Fibroblast of skin of right biceps (primary cell): Measurements from ENCODE around the gene CFAP69.
A peak's percentile ranks its signal among the peaks of the same experiment; 100 is the strongest.
"Not testable (repeated sequence)": the region's sequence is repeated elsewhere in the genome, so short reads cannot be mapped to it uniquely, and the experiment has no call there.

Experiments
- DNase-seq: peaks from one replicate; pipeline ENCODE4 v3.0.0-alpha.2; 2013

Gene CFAP69

GRCh38 chr7:90232430-90232829, 12.5 kb upstream of the CFAP69 start:
- peak; percentile 14 for DNase-seq

DNA sequence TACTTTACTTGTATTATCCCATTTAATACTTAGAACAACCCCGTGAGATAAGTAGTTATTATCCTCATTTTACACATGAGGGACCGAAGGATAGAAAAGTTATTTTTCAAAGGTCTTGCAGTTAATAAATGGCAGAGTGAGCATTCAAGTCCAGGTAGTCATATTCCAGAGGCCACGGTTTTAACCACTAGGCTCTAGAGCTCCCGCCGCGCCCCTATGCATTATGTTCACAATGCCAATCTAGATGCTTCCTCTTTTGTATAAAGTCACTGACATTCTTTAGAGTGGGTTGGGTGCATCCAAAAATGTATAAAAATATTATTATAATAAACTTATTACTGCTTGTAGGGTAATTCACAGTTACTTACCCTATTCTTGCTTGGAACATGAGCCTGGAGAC, 11.4 kb upstream of the CFAP69 start:
- no peak for DNase-seq

GRCh38 chr7:90236721-90237289, 8.2 kb upstream of the CFAP69 start:
- DNase-seq, result no peak

DNA sequence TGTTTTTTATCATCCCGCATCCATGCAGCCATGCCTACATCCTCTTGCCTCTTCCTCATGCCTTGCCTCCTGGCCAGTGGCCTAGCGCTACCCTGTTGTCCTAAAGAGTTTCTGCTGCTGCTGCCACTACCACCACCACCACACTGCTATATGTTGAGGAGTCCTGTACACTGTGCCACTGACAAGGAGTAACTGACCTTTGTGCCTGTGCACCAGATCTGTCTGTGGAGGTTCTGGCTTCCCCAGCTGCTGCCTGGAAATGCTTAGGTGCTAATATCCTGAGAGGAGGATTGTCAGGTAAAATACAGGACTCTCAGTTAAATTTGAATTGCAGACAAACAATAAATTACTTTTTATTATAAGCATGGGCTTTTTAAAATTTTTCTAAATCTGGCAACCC, 7.0 kb upstream of the CFAP69 start:
- DNase-seq, result no peak

DNA sequence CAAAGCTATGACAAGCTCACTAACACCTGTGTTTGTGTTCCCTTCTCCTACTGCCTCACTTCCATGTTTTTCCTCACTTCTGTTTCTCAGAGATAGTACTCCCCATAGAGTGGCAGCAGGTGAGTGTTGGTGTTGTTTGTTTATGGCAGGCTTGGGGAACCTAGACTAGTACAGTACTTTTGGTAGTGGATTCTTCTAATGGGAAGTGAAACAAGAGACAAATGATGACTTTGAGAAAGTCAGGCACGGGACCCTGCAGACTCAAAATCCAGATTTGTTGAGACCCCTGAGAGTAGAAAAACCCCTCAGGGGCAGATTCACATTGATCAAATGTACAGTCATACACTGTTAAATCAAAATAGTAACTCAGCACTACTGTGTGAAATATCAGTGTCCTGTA, 6.4 kb upstream of the CFAP69 start:
- DNase-seq, result no peak

DNA sequence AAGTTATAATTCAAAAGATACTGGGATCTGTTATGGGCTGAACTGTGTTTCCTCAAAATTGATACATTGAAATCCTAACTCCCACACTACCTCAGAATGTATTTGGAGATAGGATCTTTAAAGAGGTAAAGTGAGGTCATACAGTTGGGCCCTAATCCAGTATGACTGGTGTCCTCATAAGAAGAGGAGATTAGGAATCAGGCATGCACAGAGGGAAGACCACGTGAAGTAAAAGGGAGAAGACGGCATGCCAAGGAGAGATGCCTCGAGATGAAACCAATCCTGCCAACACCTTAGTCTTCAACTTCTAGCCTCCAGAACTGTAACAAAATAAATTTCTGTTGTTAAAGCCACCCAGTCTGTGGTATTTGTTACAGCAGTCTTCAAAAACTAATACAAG, 5.9 kb upstream of the CFAP69 start:
- no peak for DNase-seq

DNA sequence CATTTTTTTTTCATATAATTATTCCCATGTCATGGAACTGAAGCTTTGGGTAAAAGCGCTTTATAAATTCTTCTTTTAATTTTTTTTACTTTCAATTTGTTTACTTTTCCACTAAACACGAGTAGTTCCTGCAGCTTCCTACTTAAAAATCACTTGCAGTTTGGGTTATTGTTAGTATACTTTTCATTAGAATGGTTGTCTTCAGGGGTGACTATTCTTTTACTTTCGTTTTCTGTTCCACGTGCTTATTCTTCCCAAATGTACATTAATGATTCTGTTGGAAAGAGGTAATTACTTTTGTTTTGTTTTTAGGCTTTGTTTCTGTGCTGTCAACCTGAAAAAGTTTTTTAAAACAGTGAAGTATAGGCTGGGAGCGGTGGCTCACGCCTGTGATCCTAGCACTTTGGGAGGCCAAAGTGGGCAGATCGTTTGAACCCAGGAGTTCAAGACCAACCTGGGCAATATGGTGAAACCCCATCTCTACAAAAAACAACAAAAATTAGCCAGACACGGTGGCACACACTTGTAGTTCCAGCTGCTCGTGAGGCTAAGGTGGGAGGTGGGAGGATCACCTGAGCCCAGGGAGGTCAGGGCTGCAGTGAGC, 5.2 kb upstream of the CFAP69 start:
- no peak for DNase-seq

DNA sequence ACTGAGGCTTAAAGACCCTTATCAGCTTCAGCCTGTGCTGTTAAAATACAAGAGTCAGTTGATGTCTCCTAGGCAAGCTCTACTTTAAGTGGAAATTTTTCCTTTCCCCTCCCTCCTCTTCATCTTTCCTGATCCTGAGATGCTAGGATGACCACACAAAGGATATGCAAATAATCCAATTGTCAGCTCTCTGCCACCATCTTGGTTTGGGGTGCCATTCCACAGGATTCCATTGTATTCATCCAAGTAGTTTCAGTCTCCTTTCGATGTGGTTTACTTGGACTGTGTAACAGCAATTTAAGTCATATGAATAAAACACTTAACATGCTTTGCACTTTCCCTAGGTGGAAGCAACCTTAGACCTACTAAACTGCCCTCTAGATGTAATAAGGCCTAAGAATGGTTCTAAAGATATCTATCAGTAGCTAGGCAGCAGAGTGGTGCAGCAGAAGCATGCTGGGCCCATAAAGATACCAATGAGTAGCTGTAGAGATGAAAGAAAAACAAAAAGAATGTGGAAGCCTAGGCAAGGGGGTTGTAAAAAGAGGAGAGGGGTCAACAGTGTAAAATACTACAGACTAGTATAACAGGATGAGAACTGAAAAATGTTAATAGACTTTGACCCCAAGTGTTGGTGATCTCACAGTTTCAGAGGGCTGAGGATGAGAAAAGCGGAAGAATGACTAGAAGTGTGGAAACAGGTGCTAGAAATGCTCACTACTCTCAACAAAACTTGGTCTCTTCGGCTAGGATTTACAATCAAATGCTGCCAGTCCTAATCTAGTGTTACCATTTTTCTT, 2.4 kb upstream of the CFAP69 start:
- DNase-seq, result no peak

- no peak for DNase-seq
Measured at GRCh38 chr7:90243556-90243955, 1.4 kb upstream of the CFAP69 start.

- no peak for DNase-seq
Measured at GRCh38 chr7:90244565-90244908, 437 bp upstream of the CFAP69 start.

DNA sequence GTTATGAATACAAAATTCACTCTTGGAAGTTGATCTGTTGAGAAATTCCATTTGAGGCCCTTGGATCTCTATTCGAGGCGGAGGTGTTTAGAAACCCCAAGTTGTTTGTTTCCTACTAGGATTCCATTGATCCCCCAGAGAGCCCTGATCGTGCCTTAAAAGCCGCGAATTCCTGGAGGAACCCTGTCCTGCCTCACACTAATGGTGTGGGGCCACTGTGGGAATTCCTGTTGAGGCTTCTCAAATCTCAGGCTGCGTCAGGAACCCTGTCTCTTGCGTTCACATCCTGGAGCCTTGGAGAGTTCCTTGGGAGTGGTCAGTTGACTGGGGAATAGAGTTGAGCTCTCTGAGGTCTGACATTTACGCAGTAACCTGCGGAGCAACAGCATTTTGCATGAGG, 1.2 kb downstream of the CFAP69 start:
- DNase-seq, result peak; percentile 69

- DNase-seq, result no peak
Measured at GRCh38 chr7:90248706-90249105, 3.7 kb downstream of the CFAP69 start.

GRCh38 chr7:90250601-90251303, 5.8 kb downstream of the CFAP69 start:
- peak; percentile 89 for DNase-seq

- DNase-seq, result peak; percentile 53
Measured at GRCh38 chr7:90251304-90251635, 6.3 kb downstream of the CFAP69 start.

DNA sequence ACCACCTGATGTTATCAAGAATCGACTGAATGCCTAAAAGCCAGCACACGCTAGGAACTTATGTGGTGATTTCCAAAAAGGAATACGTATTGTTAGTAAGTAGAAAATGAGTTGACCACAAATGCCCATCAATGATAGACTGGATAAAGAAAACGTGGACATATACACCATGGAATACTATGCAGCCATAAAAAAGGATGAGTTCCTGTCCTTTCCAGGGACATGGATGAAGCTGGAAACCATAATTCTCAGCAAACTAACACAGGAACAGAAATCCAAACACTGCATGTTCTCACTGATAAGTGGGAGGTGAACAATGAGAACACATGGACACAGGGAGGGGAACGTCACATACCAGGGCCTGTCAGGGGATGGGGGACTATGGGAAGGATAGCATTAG, 11.0 kb downstream of the CFAP69 start:
- not testable (repeated sequence) for DNase-seq

GRCh38 chr7:90256778-90257177, 11.8 kb downstream of the CFAP69 start:
- no peak for DNase-seq

GRCh38 chr7:90261441-90261840, 16.5 kb downstream of the CFAP69 start:
- DNase-seq, result no peak

GRCh38 chr7:90262438-90262837, 17.5 kb downstream of the CFAP69 start:
- DNase-seq, result peak; percentile 47

DNA sequence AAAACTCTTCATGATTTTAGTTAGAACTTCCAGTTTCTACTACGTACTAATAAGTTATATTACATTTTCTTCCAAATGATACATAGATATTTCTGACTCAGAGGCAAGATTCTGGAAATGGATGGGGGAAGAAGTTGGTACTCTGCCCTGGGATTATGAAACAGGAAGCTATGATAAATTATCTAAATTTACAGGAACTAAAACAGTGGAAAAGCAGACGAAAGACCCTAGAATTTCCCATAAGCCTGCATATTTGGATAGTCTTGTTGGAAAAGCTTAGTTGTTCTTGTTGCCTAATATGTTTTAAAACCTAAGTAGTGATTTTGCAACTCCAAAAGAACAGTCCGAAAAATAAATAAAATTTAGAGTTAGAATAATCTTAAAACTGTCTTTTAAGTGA, 21.8 kb downstream of the CFAP69 start:
- DNase-seq, result peak; percentile 80

DNA sequence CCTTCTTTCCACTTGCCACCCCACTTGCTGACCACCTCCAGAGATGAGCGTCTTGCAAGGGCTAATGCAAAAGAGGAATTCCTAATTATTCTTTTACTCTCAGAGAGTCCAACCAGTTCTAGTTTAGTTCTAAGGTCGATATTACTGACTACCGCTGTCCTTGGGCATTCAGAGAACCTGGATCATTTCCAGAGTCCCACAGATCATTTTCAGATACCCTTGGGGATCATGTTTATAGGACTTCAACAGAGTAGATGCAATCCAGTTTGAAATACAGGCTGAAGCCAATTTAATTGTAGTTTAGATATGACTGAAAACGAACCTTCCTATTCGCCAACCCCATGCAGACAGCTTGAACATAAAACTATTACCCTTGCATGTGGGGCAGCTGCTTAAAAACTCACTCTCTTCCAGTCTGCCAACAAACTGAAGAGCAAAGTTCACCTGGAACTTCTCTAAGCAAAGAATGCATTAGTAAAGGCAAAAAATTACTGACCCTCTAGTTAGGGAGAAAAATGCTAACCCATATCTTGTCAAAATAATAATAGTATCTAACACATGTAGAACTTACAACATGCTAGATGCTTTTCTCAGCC, 22.4 kb downstream of the CFAP69 start:
- DNase-seq, result no peak

GRCh38 chr7:90269163-90269562, 24.2 kb downstream of the CFAP69 start:
- no peak for DNase-seq

- no peak for DNase-seq
Measured at GRCh38 chr7:90270431-90271178, 25.6 kb downstream of the CFAP69 start.

GRCh38 chr7:90271753-90272152, 26.8 kb downstream of the CFAP69 start:
- peak; percentile 87 for DNase-seq
